ENCODE results near the gene RIMBP2. TPM values are rescaled to one million over a fixed set of nuclear protein-coding genes. Genes with fewer than 3 reads are reported as not detected.

The RIMBP2 gene
- total and polyA plus RNA-seq, 9 of the 15 experiments (the other 6 are each of a cell fraction or from before 2014, with no cell fraction given): not detected

- no peaks in the 10 kb centered on the region for H3K9me1 ChIP-seq (ENCODE audit: control insufficient read depth, insufficient read depth, low read length)
- no peaks in the 10 kb centered on the region for H3K36me3 ChIP-seq (ENCODE audit: control insufficient read depth, insufficient read depth, low read length)
- intact Hi-C loops (cut with micrococcal nuclease): no loop called here
- H3K9ac ChIP-seq (ENCODE audit: insufficient read depth in 1 of 2, low read depth in 2 of 2, low read length in 2 of 2): no peak overlapping the region
- peaks cover 5% of the 10 kb centered on the region; the same call in 1 of the 2 replicates for H4K20me1 ChIP-seq (replicated peaks; ENCODE audit: control insufficient read depth, insufficient read depth, low read length)
- POLR2A ChIA-PET: no interaction called here
- no peak overlapping the region for H3K4me2 ChIP-seq (ENCODE audit: insufficient read depth, low read length)
- CTCF ChIA-PET (ENCODE audit: low intra/inter-chr PET ratio): no interaction called here
- no peaks in the 10 kb centered on the region for H3K79me2 ChIP-seq (ENCODE audit: control insufficient read depth, insufficient read depth, low read length)
- DNase-seq (ENCODE audit: extremely low read depth in 1 of 4, low spot score in 3 of 4) (no peak), FAIRE-seq (no peak), ATAC-seq (no peak)
- no peaks in the 10 kb centered on the region for H3K4me1 ChIP-seq (replicated peaks in 1 of 2; ENCODE audit: control insufficient read depth in 2 of 2, insufficient read depth in 2 of 2, low read length in 2 of 2)
- H3K9me3 ChIP-seq (replicated peaks; ENCODE audit: control insufficient read depth, insufficient read depth, low read depth, low read length): no peaks in the 10 kb centered on the region
- 2% methylated on average over 9 of the region's 9 CpGs for WGBS (ENCODE audit: insufficient coverage, low coverage, missing lambda C conversion rate)
- H3K27ac ChIP-seq (ENCODE audit: extremely low read depth, low read depth, low read length): no peak overlapping the region
- in situ Hi-C loops (cut with MboI): no loop called here
- H2AFZ ChIP-seq (ENCODE audit: low read depth, low read length): no peak overlapping the region
- BruUV-seq (replicated peaks): no TSS peak
- peaks cover 16 to 42% of the 10 kb centered on the region in 2 experiments; a peak in 4 of 5 replicates for H3K27me3 ChIP-seq (ENCODE audit: control insufficient read depth in 2 of 2, insufficient read depth in 2 of 2, low read length in 2 of 2)
- H3K4me3 ChIP-seq: no peak overlapping the region
- TF ChIP-seq SNIP1 (IDR thresholded peaks at IDR 0.05; ENCODE audit: low read depth) (no peak), SOX6 (IDR thresholded peaks at IDR 0.05) (no peak), HDAC6 (IDR thresholded peaks at IDR 0.05; ENCODE audit: low read depth, low read length) (no peak), ZNF280B (CRISPR knock-in tag; IDR thresholded peaks at IDR 0.05) (no peak), RERE (CRISPR knock-in tag; IDR thresholded peaks at IDR 0.05; ENCODE audit: borderline replicate concordance) (no peak), POLR2AphosphoS5 (IDR thresholded peaks at IDR 0.05; ENCODE audit: control insufficient read depth, insufficient read depth, low read depth, low read length) (no peak), ZNF41 (CRISPR knock-in tag; conservative IDR thresholded peaks at IDR 0.05) (no peak), MCM5 (IDR thresholded peaks at IDR 0.05; ENCODE audit: low read depth) (no peak), RNF219 (CRISPR knock-in tag; IDR thresholded peaks at IDR 0.05) (no peak), CTCFL (IDR thresholded peaks at IDR 0.05; ENCODE audit: borderline replicate concordance, insufficient read depth, low read depth, low read length, poor library complexity, severe bottlenecking) (no peak), ZNF408 (CRISPR knock-in tag; IDR thresholded peaks at IDR 0.05; ENCODE audit: low read depth) (no peak), HDAC2 (IDR thresholded peaks at IDR 0.05) (no peak)
Observed at GRCh38 chr12:130595566-130595965, 120.5 kb downstream of the RIMBP2 start.

Data from K562 (cell line).